Cortex of kidney (tissue), 1 donor: ENCODE measurements around the gene SPINK7.
"Not testable (repeated sequence)": the region's sequence is repeated elsewhere in the genome, so short reads cannot be mapped to it uniquely, and the experiment has no call there.

Experiments used
- DNase-seq: peaks from one replicate; lab custom pipeline; 2025; lab: John Stamatoyannopoulos, UW

The SPINK7 gene

DNA sequence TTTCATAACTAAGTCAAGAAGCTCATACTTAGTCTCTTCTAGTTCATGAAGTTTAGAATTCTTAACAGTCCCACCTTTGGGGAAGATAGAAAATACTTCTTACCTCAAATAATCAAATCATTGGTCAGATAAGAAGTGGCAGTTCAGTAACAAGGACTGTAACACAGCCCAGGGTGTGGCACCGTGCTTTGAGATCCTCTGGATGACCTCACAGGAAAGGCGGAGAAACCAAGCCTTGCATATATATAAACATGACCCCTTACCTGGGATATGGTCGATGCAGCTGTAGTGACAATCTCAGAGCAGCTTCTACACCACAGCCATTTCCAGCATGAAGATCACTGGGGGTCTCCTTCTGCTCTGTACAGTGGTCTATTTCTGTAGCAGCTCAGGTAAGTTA, at the start of gene SPINK7:
Gene SPINK7 (plus strand): TSS at position 271 of the 400 bp plus-strand sequence. CDS start 61 bp downstream, at position 332.
- no peak for DNase-seq

DNA sequence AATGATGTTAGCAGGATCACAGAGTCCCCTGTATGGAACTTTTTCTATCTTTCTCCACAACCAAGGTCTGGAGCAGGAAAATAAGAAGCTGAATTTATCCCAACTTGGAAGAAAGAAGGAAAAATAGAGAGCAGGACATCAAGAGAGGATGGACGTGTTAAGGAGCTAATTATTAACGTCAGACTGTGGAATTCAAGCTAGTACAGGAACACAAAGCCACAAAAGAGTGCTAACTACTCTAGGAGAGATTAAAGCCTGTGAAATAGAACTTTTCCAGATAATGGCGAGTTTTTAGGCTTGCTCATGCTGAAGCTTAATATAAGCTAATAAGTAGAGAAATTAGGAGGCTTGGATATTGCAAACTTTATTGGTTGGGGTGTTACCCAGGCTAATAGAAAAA, 44.3 kb upstream of the SPINK7 start:
- no peak for DNase-seq

DNA sequence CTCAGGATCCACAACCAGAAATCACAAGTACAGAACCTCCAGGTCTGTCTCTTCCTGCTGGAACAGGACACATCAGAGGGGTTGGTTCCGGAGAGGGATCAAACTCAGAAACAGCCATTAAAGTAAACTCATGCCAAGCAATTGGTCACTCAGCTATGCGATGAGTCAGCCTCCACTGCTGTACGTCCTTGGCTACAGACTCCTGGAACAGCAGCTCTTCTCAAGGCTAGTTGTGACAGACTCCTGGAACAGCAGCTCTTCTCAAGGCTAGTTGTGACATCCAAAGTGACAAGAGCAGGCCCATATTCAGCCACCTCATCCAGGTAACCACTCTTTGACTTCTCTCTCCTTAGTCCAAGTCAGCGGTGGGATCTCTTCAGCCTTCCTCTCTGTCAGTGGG, 43.7 kb upstream of the SPINK7 start, which contains the start of gene SPINK13:
Gene SPINK13 (plus strand): TSS at position 229 of the 400 bp plus-strand sequence. CDS start 1,279 bp downstream, outside the sequence.
- DNase-seq: no peak

DNA sequence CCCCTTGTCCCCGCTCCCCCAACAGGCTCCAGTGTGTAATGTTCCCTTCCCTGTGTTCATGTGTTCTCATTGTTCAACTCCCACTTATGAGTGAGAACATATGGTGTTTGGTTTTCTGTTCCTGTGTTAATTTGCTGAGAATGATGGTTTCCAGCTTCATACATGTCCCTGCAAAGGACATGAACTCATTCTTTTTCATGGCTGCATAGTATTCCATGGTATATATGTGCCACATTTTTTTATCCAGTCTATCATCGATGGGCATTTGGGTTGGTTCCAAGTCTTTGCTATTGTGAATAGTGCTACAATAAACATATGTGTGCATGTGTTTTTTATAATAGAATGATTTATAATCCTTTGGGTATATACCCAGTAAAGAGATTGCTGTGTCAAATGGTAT, 37.1 kb upstream of the SPINK7 start:
- DNase-seq: not testable (repeated sequence)

DNA sequence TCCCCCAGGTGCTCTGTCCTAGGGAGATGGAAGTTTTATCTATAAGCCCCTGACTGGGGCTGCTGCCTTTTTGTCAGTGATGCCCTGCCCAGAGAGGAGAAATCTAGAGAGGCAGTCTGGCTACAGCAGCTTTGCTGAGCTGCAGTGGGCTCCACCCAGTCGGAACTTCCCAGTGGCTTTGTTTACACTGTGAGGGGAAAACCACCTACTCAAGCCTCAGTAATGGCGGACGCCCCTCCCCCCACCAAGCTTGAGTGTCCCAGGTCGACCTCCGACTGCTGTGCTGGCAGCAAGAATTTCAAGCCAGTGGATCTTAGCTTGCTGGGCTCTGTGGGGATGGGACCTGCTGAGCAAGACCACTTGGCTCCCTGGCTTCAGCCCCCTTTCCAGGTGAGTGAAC, 31.3 kb upstream of the SPINK7 start:
- not testable (repeated sequence) for DNase-seq

DNA sequence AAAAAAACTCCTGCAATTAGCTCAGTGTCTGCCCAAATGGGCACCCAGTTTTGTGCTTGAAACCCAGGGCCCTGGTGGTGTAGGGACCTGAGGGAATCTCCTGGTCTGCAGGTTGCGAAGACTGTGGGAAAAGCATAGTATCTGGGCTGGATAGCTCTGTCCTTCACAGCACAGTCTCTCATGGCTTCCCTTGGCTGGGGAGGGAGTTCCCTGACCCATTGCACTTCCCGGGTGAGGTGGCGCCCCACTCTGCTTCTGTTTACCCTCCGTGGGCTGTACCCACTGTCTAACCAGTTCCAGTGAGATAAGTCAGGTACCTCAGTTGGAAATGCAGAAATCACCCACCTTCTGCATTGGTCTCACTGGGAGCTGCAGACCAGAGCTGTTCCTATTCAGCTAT, 30.9 kb upstream of the SPINK7 start:
- DNase-seq: not testable (repeated sequence)

DNA sequence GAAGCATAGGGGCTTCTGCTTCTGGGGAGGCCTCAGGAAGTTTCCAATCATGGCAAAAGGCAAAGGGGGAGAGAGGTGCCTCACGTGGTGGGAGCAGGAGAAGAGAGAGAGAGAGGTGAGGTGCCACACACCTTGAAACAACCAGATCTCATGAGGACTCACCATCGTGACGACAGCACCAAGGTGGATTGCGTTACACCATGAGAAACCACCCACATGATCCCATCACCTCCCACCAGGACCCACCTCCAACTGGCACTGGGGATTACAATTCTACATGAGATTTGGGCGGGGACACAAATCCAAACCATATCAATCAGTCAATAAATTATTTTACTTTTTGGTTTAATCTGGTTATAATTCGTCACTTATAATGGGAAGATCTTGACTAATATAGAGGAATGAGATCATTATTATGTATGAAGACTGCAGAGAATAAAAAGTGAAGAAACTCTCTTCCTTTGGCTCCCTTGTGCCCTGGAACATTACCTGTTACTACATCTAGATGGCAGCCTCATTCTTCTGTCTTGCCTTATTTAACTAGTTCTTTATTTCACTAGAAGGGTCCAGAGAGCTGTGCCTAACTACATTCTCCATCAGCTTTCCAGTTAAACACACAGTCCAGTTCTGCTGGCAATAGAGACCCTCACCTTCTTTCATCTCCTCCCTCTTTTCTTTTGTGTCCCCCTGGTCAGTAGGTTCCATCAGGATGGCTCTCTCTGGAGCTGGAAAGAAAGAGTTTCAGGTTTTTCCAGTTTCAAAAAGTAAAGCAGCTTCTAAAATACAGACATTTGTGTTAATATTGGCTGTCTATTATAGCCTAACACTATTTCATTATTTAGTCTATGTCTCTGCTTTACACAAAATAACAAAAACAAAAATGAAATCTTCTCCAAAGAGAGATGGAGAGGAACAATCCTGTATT, 21.7 kb upstream of the SPINK7 start:
- DNase-seq: no peak

DNA sequence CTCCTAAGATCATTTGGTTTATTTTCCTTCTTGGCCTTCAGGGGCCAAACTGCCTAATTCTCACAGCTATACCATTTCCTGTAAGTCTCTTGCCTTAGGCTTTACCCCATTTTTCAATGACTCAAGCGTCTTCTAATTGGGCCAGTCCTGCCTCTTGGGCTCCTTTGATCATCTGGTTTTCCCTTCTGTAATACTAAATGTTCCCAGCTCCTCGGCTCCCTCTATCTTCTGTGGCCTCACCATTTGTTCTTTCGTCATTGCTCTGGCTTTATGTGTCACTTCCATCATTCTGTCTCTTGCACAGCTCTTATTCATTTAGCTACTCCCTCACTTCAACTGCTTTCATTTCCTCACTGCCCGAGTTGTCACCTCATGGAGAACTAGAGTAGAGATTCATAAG, 14.5 kb upstream of the SPINK7 start:
- DNase-seq: no peak

DNA sequence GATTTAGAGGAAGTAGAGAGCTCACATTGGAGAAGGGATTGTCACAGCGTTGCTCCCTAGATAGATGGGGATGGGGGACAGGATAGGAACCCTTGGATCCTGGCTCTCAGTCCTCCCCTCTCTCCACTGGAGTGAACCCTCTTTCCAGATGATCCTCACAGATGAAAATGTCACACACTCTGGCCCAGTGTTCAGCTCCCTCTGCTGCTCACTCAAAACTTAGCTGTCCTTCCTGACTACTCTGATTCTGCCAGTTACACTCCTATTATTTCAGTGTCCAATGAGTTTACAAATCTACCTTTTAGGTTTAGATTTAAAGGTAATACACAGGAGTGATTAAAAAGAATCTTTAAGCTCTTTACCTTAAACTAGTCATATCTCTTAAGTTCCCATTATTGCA, 5.8 kb upstream of the SPINK7 start:
- no peak for DNase-seq

DNA sequence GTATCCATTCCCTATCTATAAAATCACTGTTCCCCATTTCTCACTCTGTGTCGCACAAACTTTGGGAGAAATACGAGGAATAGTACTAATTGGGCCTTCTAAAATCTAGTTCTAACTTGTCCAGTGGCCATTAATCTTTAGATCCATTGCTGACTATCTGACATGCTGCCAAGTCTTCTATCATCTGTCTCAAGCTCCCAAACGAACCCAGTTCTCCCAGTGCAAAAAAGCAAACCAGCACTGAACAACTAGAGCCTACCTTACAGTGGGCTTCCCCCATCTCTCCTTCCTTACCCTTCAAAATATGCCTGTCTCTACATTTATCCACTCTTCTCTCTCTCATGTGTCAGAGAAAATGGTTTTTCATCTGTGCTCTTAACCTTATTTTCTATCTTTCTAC, 3.2 kb upstream of the SPINK7 start:
- DNase-seq: no peak

DNA sequence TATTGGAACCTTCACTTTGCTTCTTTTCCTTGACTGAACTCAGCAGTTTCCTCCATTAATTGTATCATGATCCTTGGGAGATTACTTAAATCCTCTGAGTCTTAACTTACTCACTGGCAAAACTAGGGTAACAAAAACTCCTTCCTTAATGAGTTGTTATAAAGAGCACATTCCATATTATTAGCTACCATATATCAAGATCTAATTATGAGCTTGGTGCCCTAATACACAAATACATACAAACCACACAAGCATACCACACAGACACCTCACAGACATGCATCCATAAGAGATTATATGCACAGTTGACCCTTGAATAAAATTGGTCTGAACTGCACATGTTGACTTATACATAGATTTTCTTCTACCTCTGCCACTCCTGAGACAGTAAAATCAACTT, 2.5 kb upstream of the SPINK7 start:
- DNase-seq: no peak

DNA sequence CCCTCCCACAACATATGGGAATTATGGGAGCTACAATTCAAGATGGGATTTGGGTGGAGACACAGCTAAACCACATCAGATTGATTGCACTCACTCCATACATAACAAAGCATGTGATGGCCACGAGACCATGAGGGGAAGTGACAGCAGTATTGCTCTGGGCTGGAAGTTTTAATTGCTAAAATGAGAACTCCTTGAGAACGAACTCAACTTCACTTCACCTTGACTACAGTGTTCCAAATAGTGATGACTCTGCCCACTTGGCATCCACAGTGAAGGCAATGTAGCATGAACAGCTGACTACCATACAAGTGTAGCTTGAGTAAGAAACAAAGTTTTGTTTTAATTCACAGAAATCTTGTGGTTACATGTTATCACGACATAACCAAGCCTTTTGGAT, 739 bp upstream of the SPINK7 start:
- no peak for DNase-seq

DNA sequence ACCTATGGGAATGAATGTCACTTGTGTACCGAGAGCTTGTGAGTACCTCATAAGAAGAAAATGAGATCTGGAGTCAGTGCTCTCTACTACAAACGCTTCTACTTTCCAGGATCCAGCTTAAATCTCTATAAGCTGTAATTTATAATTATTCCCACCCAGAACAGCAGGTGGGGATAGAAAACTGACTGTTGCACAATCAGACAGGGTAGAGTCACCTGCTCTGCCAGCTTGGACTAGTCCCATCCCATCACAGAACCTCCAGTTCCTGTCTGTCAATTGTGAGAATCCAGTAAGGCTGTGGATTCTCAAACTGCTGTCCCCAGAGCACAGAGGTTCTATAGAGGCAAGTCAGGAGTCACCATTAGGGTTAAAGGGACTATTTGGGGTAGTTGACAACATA, 2.0 kb downstream of the SPINK7 start:
- DNase-seq: no peak

DNA sequence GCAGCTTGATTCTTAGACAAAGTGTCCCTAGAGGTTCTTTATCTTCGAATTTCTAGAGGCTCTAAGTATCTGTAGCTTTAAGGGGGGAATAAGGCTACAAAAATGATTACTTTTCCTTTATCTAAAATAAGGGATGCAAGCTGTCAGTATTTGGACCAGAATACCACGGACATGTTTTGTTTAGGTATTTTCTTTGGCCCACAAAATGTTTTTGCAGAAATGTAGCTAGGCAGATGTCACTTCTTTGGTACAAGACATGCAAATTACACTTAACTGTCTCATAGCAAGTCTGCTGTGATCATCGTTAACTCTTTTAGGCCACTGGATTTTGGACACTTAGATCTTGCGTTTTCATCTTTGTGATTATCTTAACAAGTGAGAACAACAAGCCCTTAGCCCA, 2.5 kb downstream of the SPINK7 start:
- no peak for DNase-seq

DNA sequence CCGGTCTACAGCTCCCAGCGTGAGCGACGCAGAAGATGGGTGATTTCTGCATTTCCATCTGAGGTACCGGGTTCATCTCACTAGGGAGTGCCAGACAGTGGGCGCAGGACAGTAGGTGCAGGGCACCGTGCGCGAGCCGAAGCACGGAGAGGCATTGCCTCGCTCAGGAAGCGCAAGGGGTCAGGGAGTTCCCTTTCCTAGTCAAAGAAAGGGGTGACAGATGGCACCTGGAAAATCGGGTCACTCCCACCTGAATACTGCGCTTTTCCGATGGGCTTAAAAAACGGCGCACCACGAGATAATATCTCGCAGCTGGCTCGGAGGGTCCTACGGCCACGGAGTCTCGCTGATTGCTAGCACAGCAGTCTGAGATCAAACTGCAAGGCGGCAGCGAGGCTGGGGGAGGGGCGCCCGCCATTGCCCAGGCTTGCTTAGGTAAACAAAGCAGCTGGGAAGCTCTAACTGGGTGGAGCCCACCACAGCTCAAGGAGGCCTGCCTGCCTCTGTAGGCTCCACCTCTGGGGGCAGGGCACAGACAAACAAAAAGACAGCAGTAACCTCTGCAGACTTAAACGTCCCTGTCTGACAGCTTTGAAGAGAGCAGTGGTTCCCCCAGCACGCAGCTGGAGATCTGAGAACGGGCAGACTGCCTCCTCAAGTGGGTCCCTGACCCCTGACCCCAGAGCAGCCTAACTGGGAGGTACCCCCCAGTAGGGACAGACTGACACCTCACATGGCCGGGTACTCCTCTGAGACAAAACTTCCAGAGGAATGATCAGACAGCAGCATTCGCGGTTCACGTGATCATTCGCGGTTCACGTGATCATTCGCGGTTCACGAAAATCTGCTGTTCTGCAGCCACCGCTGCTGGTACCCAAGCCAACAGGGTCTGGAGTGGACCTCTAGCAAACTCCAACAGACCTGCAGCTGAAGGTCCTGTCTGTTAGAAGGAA, 8.1 kb downstream of the SPINK7 start:
- not testable (repeated sequence) for DNase-seq

DNA sequence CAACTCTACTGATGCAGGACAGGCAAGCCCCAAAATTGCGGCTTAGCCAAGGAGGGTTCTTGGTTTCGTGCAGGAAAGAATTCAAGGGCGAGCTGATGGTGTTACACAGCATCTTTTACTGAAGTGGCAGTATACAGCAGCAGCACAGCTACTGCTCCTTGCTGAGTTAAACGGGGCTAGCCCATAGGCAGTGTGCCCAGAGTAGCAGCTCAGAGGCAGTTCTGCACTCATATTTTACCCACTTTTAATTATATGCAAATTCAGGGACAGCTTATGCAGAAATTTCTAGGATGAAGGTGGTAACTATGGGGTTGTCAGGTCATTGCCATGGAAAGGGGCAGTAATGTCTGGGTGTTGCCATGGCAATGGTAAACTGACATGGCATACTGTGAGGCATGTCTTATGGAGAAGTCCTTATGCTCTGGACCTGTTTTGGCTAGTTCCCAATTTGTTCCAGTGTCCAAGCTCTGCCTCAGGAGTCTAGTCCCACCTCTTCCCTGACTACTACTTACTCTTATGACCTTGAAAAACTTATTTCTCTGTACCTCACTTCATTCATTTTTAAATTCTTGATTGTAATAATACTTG, 21.1 kb downstream of the SPINK7 start:
- no peak for DNase-seq

DNA sequence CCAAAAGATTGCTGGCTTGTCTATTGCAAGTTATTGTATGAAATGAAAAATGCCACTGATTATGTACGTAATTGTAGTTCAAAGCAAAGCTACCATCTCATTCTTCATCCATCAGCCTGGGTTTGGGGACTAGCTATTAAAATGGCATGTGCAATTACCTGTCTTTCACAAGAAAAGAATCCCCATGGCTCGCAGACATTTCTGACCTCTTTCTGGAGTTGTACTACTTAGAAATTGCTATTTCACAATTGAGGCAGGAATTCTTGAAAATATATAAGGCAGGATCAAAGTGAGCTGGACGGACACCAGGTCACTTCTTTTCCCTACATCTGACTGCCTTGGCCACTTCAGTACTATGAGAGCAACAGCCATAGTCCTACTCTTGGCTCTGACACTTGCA, 23.0 kb downstream of the SPINK7 start, which contains the start of gene SPINK9:
Gene SPINK9 (plus strand): TSS at position 301 of the 400 bp plus-strand sequence. CDS start 55 bp downstream, at position 356.
- no peak for DNase-seq

DNA sequence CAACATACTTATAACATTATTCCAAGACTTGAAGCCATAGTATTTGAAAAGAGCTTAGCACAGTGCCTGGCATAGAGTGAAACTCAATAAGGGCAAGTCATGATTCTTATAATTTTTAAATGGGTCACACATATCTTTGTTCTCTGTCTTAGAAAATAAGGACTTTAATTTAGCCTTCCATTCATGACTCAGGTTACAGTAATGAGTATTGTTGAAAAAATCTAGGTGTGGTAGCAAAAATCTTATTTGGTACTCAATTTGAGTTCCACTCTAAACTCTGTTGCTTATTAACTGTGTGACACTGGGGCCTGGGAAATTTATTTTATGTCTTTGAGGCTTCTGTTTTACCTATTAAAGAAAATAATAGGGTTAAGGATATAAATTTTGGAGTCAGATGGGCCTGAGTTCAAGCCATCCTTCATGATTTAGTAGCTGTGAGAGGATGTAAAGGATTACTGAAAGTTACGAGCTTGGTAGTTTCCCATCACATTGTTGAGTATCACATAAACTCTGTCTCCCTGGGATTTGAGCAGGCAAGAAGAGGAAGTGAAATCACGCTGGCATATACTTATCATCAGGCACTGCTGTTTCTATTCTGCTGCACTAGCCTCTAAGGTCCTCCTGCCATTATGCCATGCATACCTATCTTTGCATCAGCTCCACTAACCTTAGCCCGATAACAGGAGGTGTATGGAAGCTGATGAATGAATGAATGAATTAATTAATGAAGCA, 24.6 kb downstream of the SPINK7 start:
- DNase-seq: no peak

DNA sequence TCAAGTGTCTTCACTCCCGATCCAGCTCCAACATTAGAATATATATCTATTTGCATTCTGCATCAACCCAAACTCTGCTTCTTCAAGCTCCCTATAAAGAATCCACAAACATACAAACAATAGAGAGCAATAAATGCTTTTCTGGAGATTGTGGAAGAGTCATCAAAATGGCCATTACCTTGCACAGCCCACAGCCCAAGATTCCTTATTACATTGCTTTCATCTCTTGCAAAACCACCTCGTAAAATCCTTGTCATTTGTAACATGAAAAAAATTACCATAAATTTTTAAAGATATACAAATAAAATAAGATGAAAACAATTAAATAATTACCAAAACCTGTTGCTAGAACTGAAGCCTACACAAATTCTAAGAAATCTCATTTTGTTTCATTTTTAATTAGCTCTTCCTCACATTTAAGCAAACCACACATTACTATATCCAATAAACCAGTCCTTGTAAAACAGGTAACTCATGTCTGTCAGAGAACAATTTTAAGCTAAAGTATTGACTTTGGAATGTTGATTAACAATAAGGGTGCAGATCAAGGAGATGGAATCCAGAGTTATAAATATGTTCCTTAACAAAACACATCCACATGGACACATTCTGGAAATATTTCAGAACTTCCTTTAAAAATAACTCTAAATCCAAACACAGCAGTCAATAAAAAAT, 30.3 kb downstream of the SPINK7 start:
- DNase-seq: no peak

DNA sequence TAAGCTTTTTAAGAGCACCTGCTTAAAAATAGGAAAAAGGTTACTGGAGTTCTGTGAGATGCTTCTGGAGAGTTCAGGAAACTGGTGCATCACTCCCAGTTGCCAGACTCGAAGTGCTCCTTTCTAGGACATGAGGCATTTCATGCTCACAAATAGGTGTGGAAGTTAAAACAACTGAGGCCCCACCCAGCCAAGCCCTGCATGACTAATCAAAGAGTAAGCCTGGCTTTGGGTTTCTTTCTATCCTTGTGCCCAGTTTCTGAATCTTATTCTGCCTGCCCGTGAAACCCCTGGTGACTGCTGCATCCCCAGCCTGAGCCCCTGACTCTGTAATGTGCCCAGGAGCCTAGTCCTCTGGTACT, 30.8 kb downstream of the SPINK7 start:
- DNase-seq: no peak
